RWPE2 (cell line): Measurements from ENCODE around the gene PARP16.

Source experiments
- ATAC-seq: fragments of 200-7000 bp; cut with Tn5 transposase; 3 replicates; pipeline ENCODE4 v1.9.1; 2021; ENCODE audit warnings: low read depth
- DNase-seq: peaks from one replicate; pipeline ENCODE4 v3.0.0-alpha.2; 2020; ENCODE audit warnings: low spot score
- H3K27ac ChIP-seq: fragments of 450-650 bp; 2 replicates; pipeline ENCODE4 v1.5.1; 2017; ENCODE audit warnings: mild to moderate bottlenecking; ENCODE audit not compliant: poor library complexity, severe bottlenecking
- H3K27me3 ChIP-seq: fragments of 250-450 bp; sonication (Bioruptor Pico); 2 replicates; pipeline ENCODE4 v1.5.1; 2021; ENCODE audit warnings: mild to moderate bottlenecking, moderate library complexity; ENCODE audit not compliant: insufficient read depth, poor library complexity, severe bottlenecking
- H3K36me3 ChIP-seq: fragments of 250-450 bp; sonication (Bioruptor Pico); 2 replicates; pipeline ENCODE4 v1.5.1; 2020; ENCODE audit warnings: low read depth, mild to moderate bottlenecking, moderate library complexity
- H3K4me1 ChIP-seq: fragments of 250-450 bp; sonication (Bioruptor Pico); 2 replicates; pipeline ENCODE4 v1.5.1; 2021; ENCODE audit warnings: mild to moderate bottlenecking, moderate library complexity; ENCODE audit not compliant: insufficient read depth, poor library complexity, severe bottlenecking
- H3K4me3 ChIP-seq: fragments of 250-450 bp; sonication (Bioruptor Pico); 2 replicates; pipeline ENCODE4 v1.5.1; 2021; ENCODE audit warnings: mild to moderate bottlenecking, moderate library complexity; ENCODE audit not compliant: severe bottlenecking
- H3K9me3 ChIP-seq: fragments of 250-450 bp; sonication (Bioruptor Pico); 2 replicates; pipeline ENCODE4 v1.5.1; 2021; ENCODE audit warnings: mild to moderate bottlenecking, moderate library complexity; ENCODE audit not compliant: severe bottlenecking
- CTCF ChIP-seq: fragments of 450-650 bp; IDR thresholded peaks from one replicate; pipeline ENCODE4 v1.5.1; 2017; ENCODE audit warnings: mild to moderate bottlenecking, moderate library complexity; ENCODE audit not compliant: poor library complexity, severe bottlenecking

PARP16 gene

GRCh38 chr15:65289261-65289854 lies 2.7 kb upstream of the PARP16 start:
- ATAC-seq (no peak), DNase-seq (no peak)
- H3K27ac ChIP-seq = no peak overlapping the region
- H3K4me3 ChIP-seq = no peak overlapping the region
- H3K4me1 ChIP-seq = peaks cover 8% of the 10 kb centered on the region
- H3K36me3 ChIP-seq = no peaks in the 10 kb centered on the region
- no peaks in the 10 kb centered on the region for H3K9me3 ChIP-seq
- no peak for TF ChIP-seq CTCF
- H3K27me3 ChIP-seq = no peaks in the 10 kb centered on the region

- Histone ChIP-seq H3K4me1 (peaks cover 8% of the 10 kb centered on the region), H3K27me3 (no peaks in the 10 kb centered on the region), H3K27ac (no peak overlapping the region), H3K4me3 (no peak overlapping the region), H3K36me3 (no peaks in the 10 kb centered on the region), H3K9me3 (no peaks in the 10 kb centered on the region)
- DNase-seq (no peak), ATAC-seq (no peak)
- TF ChIP-seq CTCF = no peak
Observed at GRCh38 chr15:65287520-65287855, 805 bp upstream of the PARP16 start.

GRCh38 chr15:65286069-65286703 lies 497 bp downstream of the PARP16 start:
- Histone ChIP-seq H3K4me1 (peaks cover 8% of the 10 kb centered on the region), H3K27me3 (no peaks in the 10 kb centered on the region), H3K36me3 (no peaks in the 10 kb centered on the region), H3K27ac (peak overlapping the region; percentile 49), H3K4me3 (peak overlapping the region; percentile 53), H3K9me3 (no peaks in the 10 kb centered on the region)
- peak; percentile 55 for ATAC-seq
- TF ChIP-seq CTCF = no peak
- no peak for DNase-seq

GRCh38 chr15:65285291-65286068 lies 1.2 kb downstream of the PARP16 start:
- no peak for DNase-seq
- Histone ChIP-seq H3K27me3 (no peaks in the 10 kb centered on the region), H3K9me3 (no peaks in the 10 kb centered on the region), H3K4me3 (peak overlapping the region; percentile 53), H3K36me3 (no peaks in the 10 kb centered on the region), H3K4me1 (peaks cover 8% of the 10 kb centered on the region), H3K27ac (peak overlapping the region; percentile 49)
- no peak for ATAC-seq
- TF ChIP-seq CTCF = no peak

GRCh38 chr15:65278480-65278879 lies 8.2 kb downstream of the PARP16 start:
- no peak for DNase-seq
- ATAC-seq = no peak
- no peak overlapping the region for H3K27ac ChIP-seq
- TF ChIP-seq CTCF = no peak
- no peaks in the 10 kb centered on the region for H3K9me3 ChIP-seq
- no peaks in the 10 kb centered on the region for H3K27me3 ChIP-seq
- H3K4me1 ChIP-seq = no peaks in the 10 kb centered on the region
- no peaks in the 10 kb centered on the region for H3K36me3 ChIP-seq
- H3K4me3 ChIP-seq = no peak overlapping the region
